Lower leg skin (tissue), 4 donors: ENCODE results near the gene MVP. TPM values are rescaled to one million over a fixed set of nuclear protein-coding genes. Genes with fewer than 3 reads are reported as not detected.
"Not testable (repeated sequence)": the region's sequence is repeated elsewhere in the genome, so short reads cannot be mapped to it uniquely, and the experiment has no call there.

Experiments
- DNase-seq, 2 donors: peaks; one replicate each; pipeline ENCODE4 v3.0.0-alpha.2; 2019; ENCODE audit warnings: low spot score in 2 of 2
- H3K4me3 ChIP-seq: fragments of 200-600 bp; sonication (generic); 2 replicates; pipeline ENCODE4 v1.5.1; 2017; ENCODE audit warnings: mild to moderate bottlenecking, low read depth; ENCODE audit not compliant: poor library complexity, severe bottlenecking
- POLR2A ChIP-seq, 2 donors: fragments of 450-650 bp; IDR thresholded peaks; one replicate each; pipeline ENCODE4 v1.6.1; 2016 to 2017; ENCODE audit warnings: antibody characterized with exemption in 2 of 2, mild to moderate bottlenecking in 1 of 2, moderate library complexity in 1 of 2
- WGBS, 2 donors: methylation state at CpG; one replicate each; pipeline ENCODE4 v1.1.5; 2018; 5-methylcytosine and 5-hydroxymethylcytosine counted together
- intact Hi-C: fragments of 100-400 bp; cut with DNase I; formaldehyde crosslinking; loops from one replicate; pipeline ENCODE4 v1.15.0; 2023; ENCODE audit warnings: low total_unique reads
- total RNA-seq, 4 donors: library from RNA; depleted of rRNA; stranded (reverse); fragments of >200 nt; gene quantifications; one replicate each; pipeline ENCODE4 v1.1.0, GENCODE V29; 2016
- TF ChIP-seq, protein P1 (sequence below), 3 donors: fragments of 450-650 bp; IDR thresholded peaks; one replicate each; pipeline ENCODE4 v1.5.1; 2016; ENCODE audit warnings: antibody characterized with exemption in 3 of 3, mild to moderate bottlenecking in 3 of 3, moderate library complexity in 2 of 3

The MVP gene
- 10 to 100 TPM; 58.2 to 94.1 (median 70.4) TPM for total RNA-seq

- 2 to 3% methylated on average over 4 of the region's 4 CpGs for WGBS, 2 donors
- intact Hi-C loops, result no loop called here
- H3K4me3 ChIP-seq, result peak within 1 kb of the TSS; percentile 54
- no peak for TF ChIP-seq POLR2A (IDR thresholded peaks at IDR 0.05)
- TF ChIP-seq, protein P1, sequence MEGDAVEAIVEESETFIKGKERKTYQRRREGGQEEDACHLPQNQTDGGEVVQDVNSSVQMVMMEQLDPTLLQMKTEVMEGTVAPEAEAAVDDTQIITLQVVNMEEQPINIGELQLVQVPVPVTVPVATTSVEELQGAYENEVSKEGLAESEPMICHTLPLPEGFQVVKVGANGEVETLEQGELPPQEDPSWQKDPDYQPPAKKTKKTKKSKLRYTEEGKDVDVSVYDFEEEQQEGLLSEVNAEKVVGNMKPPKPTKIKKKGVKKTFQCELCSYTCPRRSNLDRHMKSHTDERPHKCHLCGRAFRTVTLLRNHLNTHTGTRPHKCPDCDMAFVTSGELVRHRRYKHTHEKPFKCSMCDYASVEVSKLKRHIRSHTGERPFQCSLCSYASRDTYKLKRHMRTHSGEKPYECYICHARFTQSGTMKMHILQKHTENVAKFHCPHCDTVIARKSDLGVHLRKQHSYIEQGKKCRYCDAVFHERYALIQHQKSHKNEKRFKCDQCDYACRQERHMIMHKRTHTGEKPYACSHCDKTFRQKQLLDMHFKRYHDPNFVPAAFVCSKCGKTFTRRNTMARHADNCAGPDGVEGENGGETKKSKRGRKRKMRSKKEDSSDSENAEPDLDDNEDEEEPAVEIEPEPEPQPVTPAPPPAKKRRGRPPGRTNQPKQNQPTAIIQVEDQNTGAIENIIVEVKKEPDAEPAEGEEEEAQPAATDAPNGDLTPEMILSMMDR (IDR thresholded peaks at IDR 0.05), result no peak
- no peak for DNase-seq
These were observed at the start of gene MVP for GRCh38 chr16:29820271-29820701. MVP (plus strand) TSS chr16:29820462; CDS start chr16:29830550, 10,088 bp downstream.

- 86 to 90% methylated on average over 7 of the region's 7 CpGs for WGBS, 2 donors
- DNase-seq, intact Hi-C loops: not testable (repeated sequence)
These were observed 47.9 kb upstream of the MVP start for GRCh38 chr16:29772330-29772729.

GRCh38 chr16:29774730-29775129, 45.5 kb upstream of the MVP start:
- intact Hi-C loops, result no loop called here
- WGBS, 2 donors, result 85 to 92% methylated on average over 5 of the region's 5 CpGs
- no peak for DNase-seq
- TF ChIP-seq, protein P1 (IDR thresholded peaks at IDR 0.05), result no peak
- no peak for TF ChIP-seq POLR2A (IDR thresholded peaks at IDR 0.05)
- no peak overlapping the region for H3K4me3 ChIP-seq

More at GRCh38 chr16:29772330-29772729, 47.9 kb upstream of the MVP start:
- not testable (repeated sequence) for H3K4me3 ChIP-seq

- intact Hi-C loops, result no loop called here
- 57 to 58% methylated on average over 4 of the region's 4 CpGs for WGBS, 2 donors
- H3K4me3 ChIP-seq, result no peak overlapping the region
- TF ChIP-seq, protein P1 (IDR thresholded peaks at IDR 0.05), result no peak
- TF ChIP-seq POLR2A (IDR thresholded peaks at IDR 0.05), result no peak
- no peak for DNase-seq
These were observed 44.4 kb upstream of the MVP start for GRCh38 chr16:29775742-29776408.

DNA sequence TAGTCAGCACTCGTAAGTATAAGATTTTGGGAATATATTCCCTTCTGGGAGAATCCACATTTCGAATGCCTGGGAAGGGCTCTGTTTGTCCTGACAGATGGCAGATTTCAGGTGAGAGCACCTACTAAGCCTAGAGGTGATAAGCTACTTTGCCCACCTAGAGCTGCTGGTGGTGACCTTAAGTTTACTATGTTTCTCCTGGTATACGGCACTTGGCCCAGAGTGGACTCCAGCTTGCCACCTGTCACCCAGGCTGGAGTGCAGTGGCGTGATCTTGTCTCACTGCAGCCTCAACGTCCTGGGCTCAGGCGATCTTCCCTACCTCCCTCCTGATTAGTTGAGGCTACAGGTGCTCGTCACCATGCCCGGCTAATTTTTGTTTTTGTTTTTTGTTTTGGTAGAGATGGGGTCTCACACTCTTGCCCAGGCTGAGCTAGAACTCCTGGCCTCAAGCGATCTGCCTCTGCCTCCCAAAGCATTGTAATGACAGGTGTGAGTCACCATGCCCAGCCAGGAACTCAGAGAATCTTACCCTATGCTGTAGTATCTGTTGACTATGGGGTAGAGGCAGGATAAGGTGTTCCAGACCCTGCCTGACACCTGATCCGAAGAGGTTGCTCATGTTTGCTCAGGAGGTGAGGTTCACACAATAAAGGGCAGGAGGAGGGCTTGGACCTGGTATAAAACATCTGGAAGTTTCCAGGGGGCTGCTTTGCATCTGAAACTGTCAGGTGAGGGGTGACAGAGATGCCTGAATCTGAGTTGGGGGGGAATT, 42.5 kb upstream of the MVP start, which contains the start of gene ZG16:
Gene ZG16 (plus strand): TSS at position 681 of the 775 bp plus-strand sequence. CDS start 1,011 bp downstream, outside the sequence.
- WGBS, 2 donors, result 80 to 83% methylated on average over 9 to 10 of the region's 10 CpGs
- DNase-seq, result no peak
- no peak within 1 kb of the TSS for H3K4me3 ChIP-seq
- intact Hi-C loops, result no loop called here
- TF ChIP-seq POLR2A (IDR thresholded peaks at IDR 0.05), result no peak
- TF ChIP-seq, protein P1 (IDR thresholded peaks at IDR 0.05), result no peak

- WGBS, 2 donors, result 49 to 55% methylated on average over 10 of the region's 10 CpGs
- no peak for TF ChIP-seq POLR2A (IDR thresholded peaks at IDR 0.05)
- TF ChIP-seq, protein P1 (IDR thresholded peaks at IDR 0.05), result no peak
- H3K4me3 ChIP-seq, result no peak overlapping the region
- intact Hi-C loops, result no loop called here
- DNase-seq, result no peak
These were observed 40.8 kb upstream of the MVP start for GRCh38 chr16:29779474-29779873.

DNA sequence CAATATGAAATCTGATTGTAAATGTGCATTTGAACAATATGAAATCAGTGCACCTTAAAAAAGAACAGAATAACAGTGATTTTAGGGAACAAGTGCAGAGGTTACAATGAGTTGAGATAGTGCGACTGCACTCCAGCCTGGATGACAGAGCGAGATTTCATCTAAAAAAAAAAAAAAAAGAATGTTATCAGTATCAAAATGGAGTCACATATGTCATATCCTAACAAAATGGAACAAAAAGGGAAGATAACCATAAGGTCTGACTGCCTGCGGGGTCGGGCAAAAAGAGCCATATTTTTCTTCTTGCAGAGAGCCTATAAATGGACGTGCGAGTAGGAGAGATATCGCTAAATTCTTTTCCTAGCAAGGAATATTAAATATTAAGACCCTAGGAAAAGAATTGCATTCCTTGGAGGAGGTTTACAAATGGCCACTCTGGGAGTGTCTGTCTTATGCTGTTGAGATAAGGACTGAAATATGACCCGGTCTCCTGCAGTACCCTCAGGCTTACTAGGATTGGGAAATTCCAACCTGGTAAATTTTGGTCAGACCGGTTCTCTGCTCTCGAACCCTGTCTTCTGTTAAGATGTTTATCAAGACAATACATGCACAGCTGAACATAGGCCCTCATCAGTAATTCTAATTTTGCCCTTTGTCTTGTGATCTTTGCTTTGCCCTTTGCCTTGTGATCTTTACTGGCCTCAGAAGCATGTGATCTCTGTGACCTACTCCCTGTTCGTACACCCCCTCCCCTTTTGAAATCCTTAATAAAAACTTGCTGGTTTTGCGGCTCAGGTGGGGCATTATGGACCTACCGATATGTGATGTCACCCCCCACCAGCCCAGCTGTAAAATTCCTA, 36.9 kb upstream of the MVP start:
- DNase-seq, H3K4me3 ChIP-seq, intact Hi-C loops: not testable (repeated sequence)
- WGBS, 2 donors, result 62 to 70% methylated on average over 13 of the region's 13 CpGs
